Inflammatory macrophage treated with lipopolysaccharide for 4 hours (primary cell): ENCODE data around the gene OSBPL2.

Experiments
- DNase-seq: peaks from one replicate; pipeline ENCODE4 v3.0.0-alpha.2; 2020

Gene OSBPL2

DNA sequence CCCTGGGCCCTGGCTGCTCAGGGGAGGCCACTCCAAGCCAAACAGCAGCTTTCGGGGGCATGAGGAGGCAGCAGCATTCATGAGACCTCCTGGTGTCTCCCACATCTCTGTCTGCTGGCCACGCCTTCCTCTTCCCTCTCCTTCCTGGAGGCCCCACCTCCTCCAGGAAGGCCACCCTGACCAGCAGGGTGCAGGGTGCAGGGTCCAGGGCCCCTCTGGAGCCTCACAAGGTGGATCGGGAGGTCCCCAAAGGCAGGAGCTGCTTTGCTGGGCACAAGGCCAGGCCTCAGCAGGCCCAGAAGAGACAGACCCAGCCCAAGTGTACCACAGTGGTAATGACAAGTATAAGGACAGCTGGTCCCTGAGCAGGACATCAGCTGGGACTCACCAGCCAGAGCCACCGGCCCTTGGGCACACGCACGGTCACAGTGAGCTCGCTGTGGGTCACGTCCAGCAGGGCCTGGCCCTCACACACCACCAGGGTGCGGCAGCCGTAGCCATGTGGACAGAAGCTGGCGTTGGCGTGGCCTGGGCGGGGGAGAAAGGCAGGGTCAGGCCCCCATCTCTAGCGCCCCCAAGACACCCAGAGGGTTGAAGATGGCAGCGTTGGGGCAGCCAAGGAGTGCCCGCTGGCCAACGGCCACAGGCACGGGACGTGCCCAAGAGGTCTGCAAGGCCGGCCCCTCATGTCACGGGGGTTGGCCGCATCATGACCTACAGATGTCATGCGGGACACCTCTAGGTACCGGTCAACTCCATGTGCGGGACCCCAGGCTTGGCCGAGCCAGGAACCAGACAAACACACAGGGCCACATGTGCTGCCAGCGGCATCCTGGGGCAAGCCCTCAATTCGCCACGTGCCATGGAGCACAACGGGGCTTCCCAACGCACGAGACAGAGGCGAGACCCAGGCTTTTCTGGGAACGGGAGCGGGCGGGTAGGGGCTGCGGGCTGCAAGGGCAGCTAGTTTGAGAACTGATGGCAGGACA is 91.4 kb downstream of the OSBPL2 start:
- no peak for DNase-seq

DNA sequence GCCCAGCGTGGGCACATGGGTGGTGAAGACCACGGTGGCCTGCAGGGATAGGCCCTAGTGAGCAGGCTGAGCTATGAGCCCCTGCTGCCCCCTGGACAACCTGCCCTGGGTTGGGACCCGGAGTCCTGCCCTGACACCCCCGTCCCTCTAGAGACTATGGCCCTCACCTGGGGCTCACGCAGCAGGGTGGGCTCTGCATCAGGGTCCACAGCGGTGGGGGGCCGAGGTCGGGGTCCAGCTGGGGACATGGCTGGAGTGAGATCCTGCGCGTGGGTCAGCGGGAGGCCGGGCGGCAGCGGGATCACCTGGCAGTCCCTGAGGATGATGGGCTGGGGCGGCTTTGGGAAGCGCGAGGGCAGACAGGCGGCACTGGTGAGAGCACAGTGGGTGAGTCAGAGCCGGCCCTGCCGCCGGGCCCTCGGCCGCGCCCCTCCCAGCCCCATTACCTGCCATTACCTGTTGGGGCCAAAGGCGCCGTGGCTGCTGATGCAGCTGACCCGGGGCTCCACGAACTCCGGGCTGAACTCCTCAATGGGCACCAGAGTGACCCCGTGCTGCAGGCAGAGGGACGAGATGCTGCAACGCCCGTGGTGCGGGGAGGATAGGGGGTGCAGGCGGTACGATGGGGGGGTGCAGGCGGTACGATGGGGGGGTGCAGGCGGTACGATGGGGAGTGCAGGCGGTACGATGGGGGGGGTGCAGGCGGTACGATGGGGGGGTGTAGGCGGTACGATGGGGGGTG is 92.4 kb downstream of the OSBPL2 start:
- DNase-seq, result no peak

DNA sequence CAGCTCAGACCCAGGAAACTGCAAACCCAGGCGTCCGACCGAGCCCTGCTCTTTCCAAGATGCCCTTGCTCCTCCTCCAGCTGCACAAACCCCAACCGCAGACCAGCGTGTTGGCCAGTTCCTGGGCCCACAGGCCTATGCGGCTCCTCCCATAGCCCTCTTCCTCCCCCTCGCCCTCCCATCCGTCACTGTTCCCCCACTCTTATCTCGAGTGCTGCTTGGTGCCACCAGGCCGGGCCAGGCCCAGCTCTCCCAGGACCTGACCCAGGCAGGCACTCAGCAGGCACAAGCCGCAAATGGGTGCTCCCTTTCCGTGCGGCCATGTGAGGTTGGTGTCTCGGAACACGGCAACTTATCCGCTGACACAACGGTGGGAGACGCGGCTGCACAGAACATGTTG is 93.0 kb downstream of the OSBPL2 start:
- no peak for DNase-seq

DNA sequence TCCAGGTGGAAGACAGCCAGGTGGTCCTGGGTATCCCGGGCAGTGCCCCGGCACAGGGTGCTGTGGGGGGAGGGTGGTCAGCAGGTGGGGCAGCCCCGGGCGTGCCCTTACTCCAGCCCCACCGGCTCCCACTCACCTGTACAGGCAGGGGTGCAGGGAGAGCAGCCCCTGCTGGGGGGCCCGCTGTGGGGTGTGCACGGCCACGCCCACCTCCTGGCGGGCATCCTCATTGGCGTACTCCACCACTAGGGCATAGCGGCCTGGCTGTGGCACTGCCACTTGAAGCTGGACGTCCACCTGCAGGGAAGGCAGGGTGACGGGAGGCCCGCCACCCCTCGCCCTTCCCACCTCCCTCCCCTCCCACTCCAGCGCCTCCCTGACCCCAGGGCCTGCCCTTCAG is 94.1 kb downstream of the OSBPL2 start:
- DNase-seq, result no peak

DNA sequence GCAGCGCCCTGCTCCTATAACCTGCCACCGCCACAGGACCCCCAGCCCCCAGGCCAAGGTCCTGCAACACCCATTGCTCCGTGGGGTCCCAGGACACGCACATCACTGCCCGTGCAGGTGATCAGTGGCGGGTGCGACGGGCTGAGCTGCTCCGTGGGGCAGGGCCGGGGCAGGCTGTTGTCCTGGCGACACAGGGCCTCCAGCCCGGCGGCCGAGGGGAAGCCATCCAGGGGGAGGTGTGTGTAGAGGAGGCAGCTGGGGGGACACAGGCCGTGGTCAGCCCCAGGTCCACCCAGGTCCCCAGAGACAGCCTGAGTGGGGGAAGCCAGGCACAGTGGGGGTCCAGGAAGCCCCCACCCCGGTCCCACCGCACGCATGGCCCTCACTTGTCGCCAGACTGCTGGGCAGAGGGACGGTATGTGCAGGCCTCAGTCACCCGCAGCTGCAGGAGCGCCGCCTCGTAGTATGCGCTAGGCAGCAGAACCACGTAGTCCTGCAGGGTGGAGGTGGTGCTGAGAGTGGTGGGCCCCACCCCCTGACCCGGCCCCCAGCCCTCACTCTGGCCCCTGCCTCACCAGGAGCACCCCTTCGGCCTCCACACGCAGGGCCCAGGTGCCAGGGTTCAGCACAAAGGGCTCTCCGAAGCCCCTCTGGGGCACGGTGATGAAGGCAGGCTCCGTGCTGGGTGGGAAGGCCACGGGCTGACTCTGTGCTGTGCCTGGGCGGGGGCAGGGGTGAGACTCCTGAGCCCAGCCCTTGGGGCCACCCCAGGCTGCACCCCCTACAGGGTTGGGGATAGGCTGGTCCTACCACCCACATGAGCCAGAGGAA is 94.9 kb downstream of the OSBPL2 start:
- DNase-seq, result no peak

DNA sequence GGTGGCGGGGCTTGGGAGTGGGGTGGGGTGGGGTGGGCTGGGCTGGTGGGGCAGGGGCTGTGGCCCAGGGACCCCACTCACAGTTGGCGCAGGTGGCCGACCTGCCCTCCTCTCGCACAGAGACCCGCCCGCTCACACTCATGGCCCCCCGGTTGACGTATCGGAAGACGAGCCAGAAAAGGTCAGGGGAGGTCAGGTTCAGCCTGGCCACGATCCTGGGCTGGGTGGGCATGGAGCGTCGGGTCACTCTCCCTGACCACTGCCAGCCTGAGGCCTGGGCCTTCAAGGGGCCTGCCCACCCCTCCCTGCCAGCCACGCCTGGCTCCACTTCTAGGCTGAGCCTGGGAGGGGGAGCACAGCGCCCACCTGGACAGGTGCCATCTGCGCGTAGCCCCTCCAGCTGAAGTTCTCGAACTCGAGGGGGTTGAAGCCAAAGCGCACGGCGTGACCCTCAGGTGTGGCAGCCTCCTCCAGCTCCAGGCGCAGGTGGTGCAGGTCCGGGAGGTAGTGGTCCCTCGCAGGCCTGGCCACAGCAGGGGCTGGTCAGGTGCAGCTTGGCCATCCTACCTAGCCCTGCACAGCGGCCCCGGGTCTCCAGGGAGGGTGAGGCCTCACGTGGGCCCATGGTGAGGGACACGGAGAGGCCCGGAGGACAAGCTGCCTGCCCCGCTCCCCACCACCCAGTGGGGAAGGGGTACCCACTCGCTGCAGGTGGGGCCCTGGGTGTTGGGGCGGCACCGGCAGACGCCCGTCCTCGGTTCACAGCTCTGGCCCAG is 95.7 kb downstream of the OSBPL2 start:
- no peak for DNase-seq

DNA sequence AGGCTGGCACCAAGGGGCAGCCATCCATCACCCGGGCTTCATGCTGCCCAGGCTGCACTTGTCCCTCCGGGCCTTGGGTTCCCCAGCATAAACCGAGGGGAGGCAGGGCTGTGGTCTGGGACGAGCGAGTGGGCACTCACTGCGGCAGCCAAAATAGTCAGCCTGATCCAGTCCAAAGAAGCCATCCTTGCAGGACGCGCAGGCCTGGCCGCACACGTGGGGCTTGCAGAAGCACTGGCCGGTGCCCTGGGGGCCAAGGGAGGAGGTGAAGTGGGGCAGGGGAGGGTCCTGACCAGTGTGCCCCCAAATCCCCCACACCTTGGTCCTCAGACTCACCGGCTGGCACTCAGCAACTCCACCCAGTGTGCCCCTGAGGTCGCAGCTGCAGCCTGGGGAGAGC is 96.6 kb downstream of the OSBPL2 start:
- DNase-seq, result no peak

DNA sequence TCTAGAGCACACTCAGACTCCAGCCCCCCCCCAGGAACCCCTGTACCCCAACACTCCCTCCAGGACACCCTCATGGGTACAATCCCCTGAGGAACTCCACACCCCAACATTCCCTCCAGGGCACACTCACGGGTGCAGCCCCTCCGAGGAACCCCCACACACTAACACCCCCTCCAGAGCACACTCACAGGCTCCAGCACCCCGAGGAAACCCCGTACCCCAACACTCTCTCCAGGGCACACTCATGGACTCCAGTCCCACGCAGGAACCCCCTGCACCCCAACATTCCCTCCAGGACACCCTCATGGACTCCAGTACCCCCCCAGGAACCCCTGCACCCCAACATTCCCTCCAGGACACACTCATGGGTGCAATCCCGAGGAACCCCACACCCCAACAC is 97.2 kb downstream of the OSBPL2 start:
- no peak for DNase-seq

DNA sequence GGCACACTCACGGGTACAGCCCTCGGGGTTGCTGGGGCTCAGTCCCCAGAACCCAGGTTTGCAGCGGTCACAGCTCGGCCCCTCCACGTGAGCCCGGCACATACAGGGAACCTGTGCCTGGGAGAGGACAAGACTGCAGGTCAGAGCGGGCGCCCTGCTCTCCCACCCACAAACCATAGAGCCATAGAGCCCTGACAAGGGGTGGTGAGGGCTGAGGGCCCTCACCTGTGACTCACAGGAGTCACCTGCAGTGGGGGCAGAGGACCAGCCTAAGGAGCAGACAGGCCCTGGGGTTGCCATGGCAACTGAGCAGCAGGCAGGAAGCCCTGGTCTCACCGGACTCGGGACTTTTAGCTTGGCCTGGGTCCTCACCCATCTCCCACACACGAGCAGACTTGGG is 98.0 kb downstream of the OSBPL2 start:
- no peak for DNase-seq

DNA sequence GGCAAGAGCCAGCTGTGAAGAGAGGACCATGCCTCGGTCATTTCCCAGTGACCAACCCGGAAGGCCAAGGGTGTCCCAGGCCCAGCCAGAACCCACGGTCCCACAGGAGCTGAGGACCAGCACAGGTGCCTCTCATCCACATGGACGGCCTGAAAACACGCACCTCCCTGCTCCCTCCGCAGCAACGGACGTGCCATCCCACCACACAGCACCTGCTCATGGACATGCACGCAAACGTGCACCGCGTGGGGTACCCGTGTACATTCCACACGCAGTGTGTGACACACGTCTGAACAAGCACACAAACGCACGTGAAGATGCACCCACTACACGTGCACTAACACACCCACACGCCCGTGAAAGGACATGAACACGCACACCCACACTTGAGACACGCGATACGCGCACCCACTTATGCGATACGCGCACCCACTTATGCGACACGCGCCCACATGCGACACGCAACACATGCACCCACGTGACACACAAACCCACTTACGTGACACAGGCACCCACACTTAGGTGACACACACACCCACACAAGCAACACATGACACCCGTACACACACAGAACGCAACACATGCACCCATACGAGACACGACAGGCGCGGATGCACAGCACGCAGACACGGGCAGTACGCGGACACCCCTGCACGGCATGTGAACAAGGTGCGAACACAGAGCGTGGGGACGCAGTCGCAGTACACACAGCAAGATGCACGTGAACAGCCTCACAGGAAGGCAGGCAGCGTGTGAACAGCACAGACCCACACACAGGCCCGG is 98.6 kb downstream of the OSBPL2 start:
- no peak for DNase-seq

DNA sequence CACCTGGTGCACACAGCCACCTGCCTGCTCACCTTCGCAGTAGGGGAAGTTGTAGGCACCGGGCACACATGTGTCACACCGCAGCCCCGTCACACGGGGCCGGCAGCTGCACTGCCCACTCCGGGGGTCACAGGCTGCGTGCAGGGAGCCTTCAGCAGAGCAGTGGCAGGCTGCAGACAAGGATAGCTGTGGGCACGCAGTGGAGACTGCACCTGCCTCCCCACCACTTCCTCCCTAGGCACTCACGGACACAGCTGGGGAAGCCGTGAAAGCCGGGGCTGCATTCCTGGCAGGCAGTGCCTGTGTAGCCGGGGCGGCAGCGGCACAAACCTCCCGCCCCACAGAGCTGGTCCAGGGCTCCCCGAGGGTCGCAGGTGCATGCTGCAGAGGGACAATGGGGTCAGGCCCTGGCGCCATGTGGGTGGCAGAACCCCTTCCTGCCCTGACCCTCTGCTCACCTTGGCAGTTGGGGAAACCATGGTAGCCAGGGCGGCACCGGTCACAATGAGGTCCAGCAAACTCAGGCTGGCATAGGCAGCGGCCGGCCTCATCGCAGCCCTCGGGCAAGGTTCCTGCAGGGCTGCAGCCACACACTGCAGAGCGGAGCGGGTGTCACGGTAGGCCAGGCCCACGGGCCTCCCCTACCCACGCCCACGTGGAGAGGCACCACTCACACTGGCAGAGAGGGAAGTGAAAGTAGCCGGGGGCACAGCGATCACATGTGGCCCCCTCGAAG is 99.4 kb downstream of the OSBPL2 start:
- DNase-seq, result no peak

DNA sequence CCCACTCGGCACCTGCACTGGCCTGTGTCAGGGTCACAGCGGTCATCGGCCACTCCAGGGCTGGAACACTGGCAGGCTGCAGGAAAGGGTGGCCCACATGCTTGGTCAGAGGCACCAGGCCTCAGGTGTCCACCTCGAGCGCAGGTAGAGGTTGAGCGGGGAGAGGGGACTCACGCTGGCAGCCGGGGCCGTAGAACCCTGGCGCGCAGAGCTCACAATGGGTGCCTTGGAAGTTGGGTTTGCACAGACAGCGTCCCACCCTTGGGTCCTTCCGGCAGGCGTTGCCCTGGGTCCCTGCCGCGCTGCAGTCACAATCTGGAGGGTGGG is 99.9 kb downstream of the OSBPL2 start:
- DNase-seq, result no peak

DNA sequence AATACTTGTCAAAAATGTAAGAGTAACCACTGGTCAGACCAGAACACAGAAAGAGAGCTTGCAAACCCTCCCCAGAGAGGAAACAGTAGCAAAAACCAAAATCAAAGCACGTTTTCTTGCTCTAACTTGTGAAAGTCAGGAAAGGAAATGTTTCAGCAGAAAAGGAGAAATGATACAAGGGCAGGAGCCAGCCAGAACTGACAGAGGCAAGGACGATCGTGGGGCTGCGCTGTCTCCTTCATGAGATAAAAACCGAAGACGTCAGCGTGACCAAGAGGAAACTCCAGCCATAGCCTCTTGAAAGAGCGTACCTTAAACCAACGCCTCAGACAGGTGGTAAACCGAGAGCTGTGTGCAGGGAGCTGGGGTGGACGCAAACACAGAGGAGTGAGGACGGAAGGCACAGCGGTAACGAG is 101.3 kb downstream of the OSBPL2 start:
- peak; percentile 66 for DNase-seq

DNA sequence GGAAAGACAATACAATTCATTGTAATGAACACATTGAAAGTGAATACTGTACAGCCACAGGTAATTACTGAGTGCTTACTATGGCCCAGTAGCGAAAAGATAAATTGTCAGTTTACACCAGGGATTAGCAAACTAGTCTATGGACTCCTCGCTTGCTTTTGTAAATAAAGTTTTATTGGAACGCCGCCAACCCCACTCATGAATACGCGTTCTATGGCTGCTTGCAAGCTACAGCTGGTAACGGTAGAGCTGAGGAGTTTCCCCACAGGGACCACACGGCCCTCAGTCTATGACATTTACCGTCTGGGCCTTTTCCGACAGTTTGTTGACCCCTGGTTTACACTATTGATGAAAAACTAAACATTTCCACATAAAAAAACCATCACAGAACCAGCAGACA is 104.6 kb downstream of the OSBPL2 start:
- DNase-seq, result no peak

DNA sequence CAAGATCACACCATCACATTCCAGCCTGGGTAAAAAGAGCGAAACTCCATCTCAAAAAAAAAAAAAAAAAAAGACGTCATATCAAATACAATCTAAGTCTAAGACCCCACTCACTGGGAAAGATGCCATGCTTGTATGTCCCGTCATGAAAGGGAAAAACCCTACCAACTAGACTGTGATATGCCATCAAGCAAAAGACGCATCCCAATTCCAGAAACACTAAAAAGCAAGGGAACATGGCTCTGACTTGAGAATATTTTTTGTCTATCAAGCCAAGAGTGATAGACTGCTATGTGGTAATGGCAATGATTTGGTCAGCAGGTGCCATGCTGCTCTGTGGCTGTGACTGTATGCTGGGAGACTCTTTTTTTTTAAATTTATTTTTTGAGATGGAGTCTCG is 105.8 kb downstream of the OSBPL2 start:
- no peak for DNase-seq

DNA sequence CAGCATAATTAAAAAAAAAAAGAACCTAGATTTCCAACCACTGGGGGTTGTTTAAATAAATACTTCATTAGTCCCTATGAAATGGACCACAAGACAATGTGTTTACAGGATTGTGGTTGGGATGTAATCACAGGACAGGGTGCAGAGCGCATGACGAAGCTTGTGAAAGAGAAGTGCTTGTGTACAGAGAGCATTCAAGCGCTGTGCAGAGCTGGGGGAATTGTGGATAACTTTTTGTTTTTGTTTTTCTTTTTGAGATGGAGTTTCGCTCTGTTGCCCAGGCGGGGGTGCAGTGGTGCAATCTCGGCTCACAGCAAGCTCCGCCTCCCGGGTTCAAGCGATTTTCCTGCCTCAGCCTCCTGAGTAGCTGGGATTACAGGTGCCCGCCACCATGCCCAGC is 106.5 kb downstream of the OSBPL2 start:
- DNase-seq, result peak; percentile 8
